Peyer's patch (tissue), 4 donors: Measurements from ENCODE around the gene SLAMF8. TPM values are rescaled to one million over a fixed set of nuclear protein-coding genes. Genes with fewer than 3 reads are reported as not detected.

Source experiments
- DNase-seq, 3 donors: peaks; one replicate each; pipeline ENCODE4 v3.0.0-alpha.2; 2017 to 2019
- H3K27ac ChIP-seq, 4 donors: fragments of 200-600 bp; sonication (generic); one replicate each; pipeline ENCODE4 v1.5.1; 2016 to 2019
- H3K27me3 ChIP-seq, 2 donors: fragments of 200-600 bp; sonication (generic); one replicate each; pipeline ENCODE4 v1.5.1; 2019
- H3K36me3 ChIP-seq, 3 donors: fragments of 200-600 bp; sonication (generic); one replicate each; pipeline ENCODE4 v1.5.1; 2016 to 2019
- H3K4me1 ChIP-seq, 4 donors: fragments of 200-600 bp; sonication (generic); one replicate each; pipeline ENCODE4 v1.5.1; 2016 to 2019
- H3K4me3 ChIP-seq, 4 donors: fragments of 200-600 bp; sonication (generic); 1 replicate in 3 of 4; 2 replicates in 1 of 4; pipeline ENCODE4 v1.5.1; 2016 to 2019; ENCODE audit warnings: mild to moderate bottlenecking in 1 of 4
- H3K9me3 ChIP-seq, 4 donors: fragments of 200-600 bp; sonication (generic); one replicate each; pipeline ENCODE4 v1.5.1; 2016 to 2019; ENCODE audit warnings: mild to moderate bottlenecking in 1 of 4
- POLR2A ChIP-seq, 2 donors: fragments of 450-650 bp; IDR thresholded peaks; one replicate each; pipeline ENCODE4 v1.5.1; 2017; ENCODE audit warnings: antibody characterized with exemption in 2 of 2, mild to moderate bottlenecking in 2 of 2, moderate library complexity in 2 of 2
- total RNA-seq, 4 donors: library from RNA; depleted of rRNA; stranded (reverse); fragments of >200 nt; gene quantifications; one replicate each; pipeline ENCODE4 v1.1.0, GENCODE V29; 2016
- TF ChIP-seq, protein P1 (sequence below), 6 experiments: fragments of 450-650 bp in 4 of 6; fragments of 200-600 bp in 2 of 6; sonication (generic) in 1 of 6; IDR thresholded peaks; one replicate each; pipeline ENCODE4 v1.5.1; 2017 to 2019; ENCODE audit warnings: antibody characterized with exemption in 6 of 6, mild to moderate bottlenecking in 3 of 6, moderate library complexity in 1 of 6

SLAMF8 gene
- total RNA-seq, 4 donors from 2014 or later: 1.1 to 18.2 (median 2.7) TPM; not detected in 1

DNA sequence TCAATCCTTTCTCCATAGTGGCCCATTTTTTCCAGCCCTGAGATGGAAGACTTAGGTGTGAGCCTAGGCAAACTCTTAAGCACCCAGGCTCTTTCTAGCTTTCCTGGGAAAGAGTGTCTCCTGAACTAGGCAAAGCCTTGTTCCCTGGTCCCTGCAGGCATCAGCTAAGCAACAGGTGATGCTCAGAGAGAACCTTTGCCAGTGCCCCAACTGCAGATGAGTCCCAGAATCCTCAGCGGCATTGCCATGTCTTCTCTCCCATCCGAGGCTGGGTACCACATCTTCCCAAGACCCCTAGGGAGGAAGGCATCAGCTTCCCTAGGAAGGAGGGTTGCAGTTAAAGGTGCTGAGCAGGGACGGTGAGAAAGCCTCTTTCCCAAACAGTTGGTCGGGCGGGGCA is 44.0 kb downstream of the SLAMF8 start:
- no peak for DNase-seq
- Histone ChIP-seq H3K27ac (no peak overlapping the region), H3K4me1 (peaks cover 0 to 22% (median 3%) of the 10 kb centered on the region in 4 donors), H3K27me3 (no peaks in the 10 kb centered on the region), H3K9me3 (no peaks in the 10 kb centered on the region), H3K36me3 (no peaks in the 10 kb centered on the region), H3K4me3 (no peak overlapping the region)
- no peak for TF ChIP-seq POLR2A (IDR thresholded peaks at IDR 0.05)
- TF ChIP-seq, protein P1, sequence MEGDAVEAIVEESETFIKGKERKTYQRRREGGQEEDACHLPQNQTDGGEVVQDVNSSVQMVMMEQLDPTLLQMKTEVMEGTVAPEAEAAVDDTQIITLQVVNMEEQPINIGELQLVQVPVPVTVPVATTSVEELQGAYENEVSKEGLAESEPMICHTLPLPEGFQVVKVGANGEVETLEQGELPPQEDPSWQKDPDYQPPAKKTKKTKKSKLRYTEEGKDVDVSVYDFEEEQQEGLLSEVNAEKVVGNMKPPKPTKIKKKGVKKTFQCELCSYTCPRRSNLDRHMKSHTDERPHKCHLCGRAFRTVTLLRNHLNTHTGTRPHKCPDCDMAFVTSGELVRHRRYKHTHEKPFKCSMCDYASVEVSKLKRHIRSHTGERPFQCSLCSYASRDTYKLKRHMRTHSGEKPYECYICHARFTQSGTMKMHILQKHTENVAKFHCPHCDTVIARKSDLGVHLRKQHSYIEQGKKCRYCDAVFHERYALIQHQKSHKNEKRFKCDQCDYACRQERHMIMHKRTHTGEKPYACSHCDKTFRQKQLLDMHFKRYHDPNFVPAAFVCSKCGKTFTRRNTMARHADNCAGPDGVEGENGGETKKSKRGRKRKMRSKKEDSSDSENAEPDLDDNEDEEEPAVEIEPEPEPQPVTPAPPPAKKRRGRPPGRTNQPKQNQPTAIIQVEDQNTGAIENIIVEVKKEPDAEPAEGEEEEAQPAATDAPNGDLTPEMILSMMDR (IDR thresholded peaks at IDR 0.05): no peak

DNA sequence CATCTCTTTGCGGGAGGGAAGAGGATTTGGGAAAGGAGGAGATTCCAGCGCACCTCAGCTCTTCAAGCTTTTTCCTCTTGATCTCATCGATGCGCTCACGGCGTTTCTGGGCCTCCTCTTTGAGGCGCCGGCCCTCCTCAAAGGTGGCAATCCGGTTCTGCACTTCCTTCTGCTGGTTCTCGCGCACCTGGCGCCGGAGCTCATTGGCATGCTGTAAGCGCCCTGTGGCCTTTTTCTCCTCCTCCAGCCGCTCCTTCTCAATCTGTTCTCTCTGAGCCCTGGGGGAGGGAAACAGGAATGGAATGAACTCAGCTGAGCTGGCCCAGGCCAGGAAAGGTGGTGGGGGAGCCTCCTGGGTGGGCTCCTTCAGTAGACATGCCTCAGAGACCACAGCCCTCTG is 46.2 kb downstream of the SLAMF8 start:
- Histone ChIP-seq H3K9me3 (no peaks in the 10 kb centered on the region), H3K4me1 (peaks cover 0 to 12% (median 0%) of the 10 kb centered on the region in 4 donors), H3K27me3 (no peaks in the 10 kb centered on the region), H3K36me3 (no peaks in the 10 kb centered on the region), H3K4me3 (no peak overlapping the region), H3K27ac (no peak overlapping the region)
- TF ChIP-seq, protein P1 (IDR thresholded peaks at IDR 0.05): no peak
- no peak for TF ChIP-seq POLR2A (IDR thresholded peaks at IDR 0.05)
- DNase-seq: no peak

DNA sequence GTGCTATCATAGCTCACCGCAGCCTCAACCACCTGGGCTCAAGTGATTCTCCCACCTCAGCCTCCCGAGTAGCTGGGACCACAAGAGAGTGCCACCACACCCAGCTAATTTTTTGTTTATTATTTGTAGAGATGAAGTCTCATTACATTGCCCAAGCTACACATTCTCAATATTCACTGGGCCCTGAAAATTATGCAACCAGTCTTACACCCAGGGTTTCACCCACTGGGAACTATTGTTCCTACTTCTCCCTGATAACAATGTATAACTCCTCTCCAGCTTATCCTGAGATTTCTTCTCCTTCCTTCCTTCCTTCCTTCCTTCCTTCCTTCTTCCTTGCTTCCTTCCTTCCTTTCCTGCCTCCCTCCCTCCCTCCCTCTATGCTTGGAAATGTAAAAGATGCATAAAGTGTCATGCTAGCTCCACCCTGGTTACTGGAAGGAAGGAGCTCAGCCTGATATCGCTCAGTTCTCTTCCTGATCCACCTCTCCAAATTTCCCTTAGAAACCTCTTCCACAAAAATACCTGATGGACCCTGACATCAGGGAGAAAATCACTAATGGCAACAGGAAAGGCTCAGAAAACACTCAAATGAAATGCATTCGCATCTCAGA is 47.0 kb downstream of the SLAMF8 start:
- H3K27me3 ChIP-seq: no peaks in the 10 kb centered on the region
- H3K4me1 ChIP-seq: peaks cover 0 to 5% (median 0%) of the 10 kb centered on the region in 4 donors
- no peaks in the 10 kb centered on the region for H3K9me3 ChIP-seq
- H3K4me3 ChIP-seq: no peak overlapping the region
- no peaks in the 10 kb centered on the region for H3K36me3 ChIP-seq
- H3K27ac ChIP-seq: no peak overlapping the region
- TF ChIP-seq, protein P1 (IDR thresholded peaks at IDR 0.05): no peak
- TF ChIP-seq POLR2A (IDR thresholded peaks at IDR 0.05): no peak
- no peak for DNase-seq

DNA sequence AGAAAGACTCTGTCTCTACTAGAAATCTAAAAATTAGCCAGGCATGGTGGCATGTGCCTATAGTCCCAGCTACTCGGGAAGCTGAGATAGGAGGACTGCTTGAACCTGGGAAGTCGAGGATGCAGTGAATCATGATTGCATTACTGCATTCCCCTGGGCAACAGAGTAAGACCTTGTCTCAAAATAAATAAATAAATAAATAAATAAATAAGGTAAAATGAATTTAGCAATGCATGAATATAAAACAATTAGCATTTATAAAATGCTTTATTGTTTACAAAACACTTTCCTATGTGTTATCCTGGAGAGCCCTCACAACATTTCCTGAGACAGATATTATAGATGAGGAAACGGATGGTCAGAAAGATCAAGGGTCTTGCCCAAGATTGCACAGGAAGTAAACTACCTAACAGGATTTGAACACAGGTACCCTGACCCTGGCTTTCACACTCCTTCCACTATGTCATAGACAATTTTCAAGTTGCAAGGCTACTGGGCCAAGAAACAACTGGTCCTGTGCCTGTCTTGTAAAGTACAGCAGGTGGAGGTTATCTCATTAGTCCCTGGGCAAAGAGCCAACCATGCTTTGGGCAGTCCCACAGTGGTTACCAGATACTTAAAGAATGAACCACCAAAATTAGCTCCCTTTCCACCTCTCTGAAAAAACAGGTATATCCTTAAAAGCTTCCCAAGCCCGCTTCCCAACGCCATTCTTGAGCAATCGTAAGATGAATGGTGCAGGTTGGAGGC is 51.2 kb downstream of the SLAMF8 start:
- no peak overlapping the region for H3K4me3 ChIP-seq
- no peak overlapping the region for H3K27ac ChIP-seq
- TF ChIP-seq, protein P1 (IDR thresholded peaks at IDR 0.05): no peak
- no peak for TF ChIP-seq POLR2A (IDR thresholded peaks at IDR 0.05)
- no peaks in the 10 kb centered on the region for H3K9me3 ChIP-seq
- H3K27me3 ChIP-seq: no peaks in the 10 kb centered on the region
- no peaks in the 10 kb centered on the region for H3K36me3 ChIP-seq
- DNase-seq: no peak
- peaks cover 0 to 13% (median 0%) of the 10 kb centered on the region in 4 donors for H3K4me1 ChIP-seq

DNA sequence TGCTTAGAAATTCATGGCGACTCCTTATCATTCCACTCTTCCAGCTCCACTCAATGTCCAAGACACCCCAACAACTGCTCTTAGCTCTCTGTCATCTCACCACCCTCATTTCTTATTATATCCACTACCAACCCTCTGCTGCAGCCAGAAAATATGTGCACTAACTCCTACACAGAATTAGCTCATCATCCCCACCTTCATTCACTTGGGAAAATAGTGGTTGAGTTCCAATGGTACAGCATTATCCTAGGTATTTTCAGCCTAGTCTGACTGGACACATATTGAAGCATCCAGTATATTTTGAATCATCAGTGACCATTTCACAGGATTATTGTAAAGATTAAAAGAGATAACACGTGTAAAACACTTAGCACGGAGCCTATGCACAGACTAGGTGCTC is 52.5 kb downstream of the SLAMF8 start:
- Histone ChIP-seq H3K36me3 (no peaks in the 10 kb centered on the region), H3K27me3 (no peaks in the 10 kb centered on the region), H3K4me3 (no peak overlapping the region), H3K4me1 (peaks cover 0 to 13% (median 0%) of the 10 kb centered on the region in 4 donors), H3K27ac (no peak overlapping the region), H3K9me3 (no peaks in the 10 kb centered on the region)
- no peak for TF ChIP-seq POLR2A (IDR thresholded peaks at IDR 0.05)
- DNase-seq: no peak

DNA sequence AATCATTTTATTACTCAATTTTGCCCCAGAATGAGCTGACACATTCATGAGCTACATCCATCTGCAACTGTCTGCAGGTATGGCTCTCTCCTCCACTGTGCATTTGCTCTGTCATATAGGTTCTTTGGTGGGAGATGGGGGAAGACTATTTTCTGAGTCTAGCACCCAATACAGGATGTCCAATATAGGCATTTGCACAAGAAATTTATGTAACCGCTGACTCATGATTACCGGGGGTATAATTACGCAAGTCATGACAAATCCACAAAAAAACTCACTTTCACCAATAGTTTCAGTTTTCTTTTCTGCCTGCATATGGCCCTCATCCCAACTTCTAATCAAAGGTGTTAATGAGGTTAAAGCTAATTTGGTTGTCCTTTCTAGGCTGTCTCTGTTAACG is 53.3 kb downstream of the SLAMF8 start:
- Histone ChIP-seq H3K27me3 (no peaks in the 10 kb centered on the region), H3K27ac (no peak overlapping the region), H3K9me3 (no peaks in the 10 kb centered on the region), H3K4me1 (peaks cover 0 to 13% (median 0%) of the 10 kb centered on the region in 4 donors), H3K4me3 (no peak overlapping the region), H3K36me3 (no peaks in the 10 kb centered on the region)
- TF ChIP-seq, protein P1 (IDR thresholded peaks at IDR 0.05): no peak
- TF ChIP-seq POLR2A (IDR thresholded peaks at IDR 0.05): no peak
- DNase-seq: no peak
